ENCODE measurements around the gene FXR2.

Gene FXR2

GRCh38 chr17:7614425-7615264 is at the start of gene FXR2:
FXR2 (minus strand) TSS chr17:7614897; CDS start chr17:7614532, 365 bp downstream.
- peaks cover 0 to 3% of the 10 kb centered on the region in 2 donors for H3K36me3 ChIP-seq (ENCODE audit: control insufficient read depth in 1 of 2, insufficient read depth in 2 of 2, low read length in 2 of 2)
- peaks cover 13 to 29% of the 10 kb centered on the region in 2 donors for H3K4me1 ChIP-seq (ENCODE audit: control insufficient read depth in 1 of 2, insufficient read depth in 2 of 2, low read length in 2 of 2)
- no peaks in the 10 kb centered on the region for H3K27me3 ChIP-seq (ENCODE audit: low read depth, low read length)
- peak within 1 kb of the TSS; percentile 68 for H3K27ac ChIP-seq (ENCODE audit: low read length)
- H3K4me3 ChIP-seq (ENCODE audit: low read depth in 1 of 2, low read length in 2 of 2), result peak within 1 kb of the TSS; percentile 86
- H3K9me3 ChIP-seq (ENCODE audit: control insufficient read depth in 1 of 2, low read length in 2 of 2), result no peaks in the 10 kb centered on the region

GRCh38 chr17:7656958-7657609 is 42.4 kb upstream of the FXR2 start:
- no peaks in the 10 kb centered on the region for H3K9me3 ChIP-seq (ENCODE audit: control insufficient read depth in 1 of 2, low read length in 2 of 2)
- peaks cover 0 to 10% of the 10 kb centered on the region in 2 donors for H3K4me1 ChIP-seq (ENCODE audit: control insufficient read depth in 1 of 2, insufficient read depth in 2 of 2, low read length in 2 of 2)
- no peaks in the 10 kb centered on the region for H3K36me3 ChIP-seq (ENCODE audit: control insufficient read depth in 1 of 2, insufficient read depth in 2 of 2, low read length in 2 of 2)
- peaks cover 14% of the 10 kb centered on the region for H3K27me3 ChIP-seq (ENCODE audit: low read depth, low read length)
- H3K4me3 ChIP-seq (ENCODE audit: low read depth in 1 of 2, low read length in 2 of 2), result no peak overlapping the region
- H3K27ac ChIP-seq (ENCODE audit: low read length), result no peak overlapping the region

GRCh38 chr17:7655541-7655840 is 40.8 kb upstream of the FXR2 start:
- H3K27me3 ChIP-seq (ENCODE audit: low read depth, low read length), result peaks cover 24% of the 10 kb centered on the region
- no peak overlapping the region for H3K4me3 ChIP-seq (ENCODE audit: low read depth in 1 of 2, low read length in 2 of 2)
- H3K4me1 ChIP-seq (ENCODE audit: control insufficient read depth in 1 of 2, insufficient read depth in 2 of 2, low read length in 2 of 2), result peaks cover 0 to 22% of the 10 kb centered on the region in 2 donors
- H3K36me3 ChIP-seq (ENCODE audit: control insufficient read depth in 1 of 2, insufficient read depth in 2 of 2, low read length in 2 of 2), result no peaks in the 10 kb centered on the region
- no peak overlapping the region for H3K27ac ChIP-seq (ENCODE audit: low read length)
- no peaks in the 10 kb centered on the region for H3K9me3 ChIP-seq (ENCODE audit: control insufficient read depth in 1 of 2, low read length in 2 of 2)

- no peaks in the 10 kb centered on the region for H3K9me3 ChIP-seq (ENCODE audit: control insufficient read depth in 1 of 2, low read length in 2 of 2)
- H3K4me1 ChIP-seq (ENCODE audit: control insufficient read depth in 1 of 2, insufficient read depth in 2 of 2, low read length in 2 of 2), result peaks cover 0 to 27% of the 10 kb centered on the region in 2 donors
- no peak overlapping the region for H3K27ac ChIP-seq (ENCODE audit: low read length)
- peaks cover 27% of the 10 kb centered on the region for H3K27me3 ChIP-seq (ENCODE audit: low read depth, low read length)
- no peak overlapping the region for H3K4me3 ChIP-seq (ENCODE audit: low read depth in 1 of 2, low read length in 2 of 2)
- no peaks in the 10 kb centered on the region for H3K36me3 ChIP-seq (ENCODE audit: control insufficient read depth in 1 of 2, insufficient read depth in 2 of 2, low read length in 2 of 2)
These were observed 40.3 kb upstream of the FXR2 start for GRCh38 chr17:7654832-7655540.

GRCh38 chr17:7652388-7653356 is 38.0 kb upstream of the FXR2 start:
- H3K9me3 ChIP-seq (ENCODE audit: control insufficient read depth in 1 of 2, low read length in 2 of 2), result no peaks in the 10 kb centered on the region
- peaks cover 29% of the 10 kb centered on the region for H3K27me3 ChIP-seq (ENCODE audit: low read depth, low read length)
- H3K4me1 ChIP-seq (ENCODE audit: control insufficient read depth in 1 of 2, insufficient read depth in 2 of 2, low read length in 2 of 2), result peaks cover 0 to 29% of the 10 kb centered on the region in 2 donors
- H3K4me3 ChIP-seq (ENCODE audit: low read depth in 1 of 2, low read length in 2 of 2), result peak overlapping the region in 1 of 2 donors; percentile 77
- H3K36me3 ChIP-seq (ENCODE audit: control insufficient read depth in 1 of 2, insufficient read depth in 2 of 2, low read length in 2 of 2), result no peaks in the 10 kb centered on the region
- H3K27ac ChIP-seq (ENCODE audit: low read length), result no peak overlapping the region

GRCh38 chr17:7651665-7652387 is 37.1 kb upstream of the FXR2 start:
- Histone ChIP-seq H3K36me3 (ENCODE audit: control insufficient read depth in 1 of 2, insufficient read depth in 2 of 2, low read length in 2 of 2) (no peaks in the 10 kb centered on the region), H3K4me1 (ENCODE audit: control insufficient read depth in 1 of 2, insufficient read depth in 2 of 2, low read length in 2 of 2) (peaks cover 0 to 22% of the 10 kb centered on the region in 2 donors), H3K27me3 (ENCODE audit: low read depth, low read length) (peaks cover 29% of the 10 kb centered on the region), H3K9me3 (ENCODE audit: control insufficient read depth in 1 of 2, low read length in 2 of 2) (no peaks in the 10 kb centered on the region), H3K27ac (ENCODE audit: low read length) (no peak overlapping the region), H3K4me3 (ENCODE audit: low read depth in 1 of 2, low read length in 2 of 2) (peak overlapping the region; percentile 48 to 77)

GRCh38 chr17:7651097-7651664 is 36.5 kb upstream of the FXR2 start:
- H3K27ac ChIP-seq (ENCODE audit: low read length), result no peak overlapping the region
- H3K36me3 ChIP-seq (ENCODE audit: control insufficient read depth in 1 of 2, insufficient read depth in 2 of 2, low read length in 2 of 2), result no peaks in the 10 kb centered on the region
- peaks cover 29% of the 10 kb centered on the region for H3K27me3 ChIP-seq (ENCODE audit: low read depth, low read length)
- peaks cover 0 to 19% of the 10 kb centered on the region in 2 donors for H3K4me1 ChIP-seq (ENCODE audit: control insufficient read depth in 1 of 2, insufficient read depth in 2 of 2, low read length in 2 of 2)
- H3K9me3 ChIP-seq (ENCODE audit: control insufficient read depth in 1 of 2, low read length in 2 of 2), result no peaks in the 10 kb centered on the region
- H3K4me3 ChIP-seq (ENCODE audit: low read depth in 1 of 2, low read length in 2 of 2), result peak overlapping the region; percentile 48 to 77

- peaks cover 29% of the 10 kb centered on the region for H3K27me3 ChIP-seq (ENCODE audit: low read depth, low read length)
- H3K27ac ChIP-seq (ENCODE audit: low read length), result no peak within 1 kb of the TSS
- H3K9me3 ChIP-seq (ENCODE audit: control insufficient read depth in 1 of 2, low read length in 2 of 2), result no peaks in the 10 kb centered on the region
- peak within 1 kb of the TSS; percentile 48 to 77 for H3K4me3 ChIP-seq (ENCODE audit: low read depth in 1 of 2, low read length in 2 of 2)
- peaks cover 0 to 19% of the 10 kb centered on the region in 2 donors for H3K4me1 ChIP-seq (ENCODE audit: control insufficient read depth in 1 of 2, insufficient read depth in 2 of 2, low read length in 2 of 2)
- H3K36me3 ChIP-seq (ENCODE audit: control insufficient read depth in 1 of 2, insufficient read depth in 2 of 2, low read length in 2 of 2), result no peaks in the 10 kb centered on the region
These were observed 35.9 kb upstream of the FXR2 start, which contains the start of gene ATP1B2 for GRCh38 chr17:7650509-7651096. ATP1B2 (plus strand) TSS chr17:7650926; CDS start chr17:7651519, 593 bp downstream.

- Histone ChIP-seq H3K9me3 (ENCODE audit: control insufficient read depth in 1 of 2, low read length in 2 of 2) (no peaks in the 10 kb centered on the region), H3K36me3 (ENCODE audit: control insufficient read depth in 1 of 2, insufficient read depth in 2 of 2, low read length in 2 of 2) (no peaks in the 10 kb centered on the region), H3K27ac (ENCODE audit: low read length) (no peak overlapping the region), H3K4me1 (ENCODE audit: control insufficient read depth in 1 of 2, insufficient read depth in 2 of 2, low read length in 2 of 2) (peaks cover 0 to 19% of the 10 kb centered on the region in 2 donors), H3K4me3 (ENCODE audit: low read depth in 1 of 2, low read length in 2 of 2) (no peak overlapping the region), H3K27me3 (ENCODE audit: low read depth, low read length) (peaks cover 15% of the 10 kb centered on the region)
These were observed 32.3 kb upstream of the FXR2 start for GRCh38 chr17:7647018-7647417.

Data from muscle layer of duodenum (tissue), 2 donors.